WTC11 (cell line): ENCODE results near the gene PPIP5K2. TPM values are rescaled to one million over a fixed set of nuclear protein-coding genes. Genes with fewer than 3 reads are reported as not detected.

Source experiments
- ATAC-seq: fragments of 200-7000 bp; cut with Tn5 transposase; 2 replicates; pipeline ENCODE4 v1.10.0; 2021; ENCODE audit warnings: mild to moderate bottlenecking, moderate library complexity
- CTCF ChIA-PET: fragments of 300-600 bp; sonication (Branson Sonifier 250); formaldehyde crosslinking; loops from one replicate; lab custom pipeline; 2021; ENCODE audit warnings: antibody characterized with exemption; lab: Charles Lee
- POLR2A ChIA-PET: fragments of 350-600 bp; sonication (Branson Sonifier 250); formaldehyde crosslinking; loops from one replicate; lab custom pipeline; 2021; ENCODE audit warnings: antibody characterized with exemption; lab: Charles Lee
- DNase-seq: peaks from one replicate; pipeline ENCODE4 v3.0.0; 2021; ENCODE audit warnings: low spot score
- H3K27ac Mint-ChIP-seq: 2 replicates; pipeline ENCODE4 v1.8.0; 2021; ENCODE audit warnings: mixed read lengths
- H3K27me3 Mint-ChIP-seq: 2 replicates; pipeline ENCODE4 v1.8.0; 2021; ENCODE audit warnings: low read depth, mild to moderate bottlenecking, moderate library complexity, mixed read lengths
- H3K36me3 Mint-ChIP-seq: 2 replicates; pipeline ENCODE4 v1.8.0; 2021; ENCODE audit warnings: mixed read lengths
- H3K4me1 Mint-ChIP-seq: 2 replicates; pipeline ENCODE4 v1.8.0; 2022; ENCODE audit warnings: mixed read lengths
- H3K4me3 Mint-ChIP-seq: 2 replicates; pipeline ENCODE4 v1.8.0; 2021; ENCODE audit warnings: mild to moderate bottlenecking, moderate library complexity, mixed read lengths
- H3K9me3 Mint-ChIP-seq: 2 replicates; pipeline ENCODE4 v1.8.0; 2021; ENCODE audit warnings: mixed read lengths
- ESRRA ChIP-seq: sonication (generic); formaldehyde crosslinking; IDR thresholded peaks from 2 replicates; pipeline ENCODE4 v1.8.1; 2022; ENCODE audit warnings: mild to moderate bottlenecking, missing genetic modification reagents, borderline replicate concordance
- FOXK1 ChIP-seq: sonication (generic); formaldehyde crosslinking; IDR thresholded peaks from 2 replicates; pipeline ENCODE4 v1.8.0; 2022; ENCODE audit warnings: mild to moderate bottlenecking, moderate library complexity, missing genetic modification reagents
- GRHL2 ChIP-seq: fragments of 250-450 bp; sonication (Bioruptor Pico); IDR thresholded peaks from 2 replicates; pipeline ENCODE4 v1.8.0; 2022; ENCODE audit warnings: mild to moderate bottlenecking, moderate library complexity; ENCODE audit not compliant: insufficient replicate concordance, severe bottlenecking
- JAZF1 ChIP-seq: fragments of 250-450 bp; sonication (Bioruptor Pico); IDR thresholded peaks from 2 replicates; pipeline ENCODE4 v1.9.0; 2021; ENCODE audit warnings: moderate library complexity, mild to moderate bottlenecking, inconsistent platforms
- KAT7 ChIP-seq: sonication (generic); formaldehyde crosslinking; IDR thresholded peaks from 2 replicates; pipeline ENCODE4 v1.8.1; 2023; ENCODE audit warnings: missing genetic modification reagents, mild to moderate bottlenecking, borderline replicate concordance
- NR3C1 ChIP-seq: sonication (generic); formaldehyde crosslinking; conservative IDR thresholded peaks from 2 replicates; pipeline ENCODE4 v1.8.1; 2023; ENCODE audit warnings: low read depth, mild to moderate bottlenecking, missing genetic modification reagents
- SMAD3 ChIP-seq: sonication (generic); formaldehyde crosslinking; IDR thresholded peaks from 2 replicates; pipeline ENCODE4 v1.8.0; 2022; ENCODE audit warnings: missing genetic modification reagents, mild to moderate bottlenecking, borderline replicate concordance
- ZNF263 ChIP-seq: sonication (generic); formaldehyde crosslinking; IDR thresholded peaks from 2 replicates; pipeline ENCODE4 v1.8.1; 2022; ENCODE audit warnings: low read depth, mild to moderate bottlenecking, moderate library complexity, missing genetic modification reagents
- total RNA-seq: library from RNA; stranded (reverse); gene quantifications from 3 replicates; pipeline ENCODE4 v1.2.3, GENCODE V29; 2021
- TF ChIP-seq, protein P1 (sequence below): sonication (generic); formaldehyde crosslinking; IDR thresholded peaks from 2 replicates; pipeline ENCODE4 v1.8.1; 2023; ENCODE audit warnings: mild to moderate bottlenecking, missing genetic modification reagents, borderline replicate concordance
- TF ChIP-seq, protein P2 (sequence below): fragments of 250-450 bp; sonication (Bioruptor Pico); IDR thresholded peaks from 2 replicates; pipeline ENCODE4 v1.9.0; 2021; ENCODE audit warnings: mild to moderate bottlenecking
- TF ChIP-seq, protein P3 (sequence below): sonication (generic); formaldehyde crosslinking; IDR thresholded peaks from 2 replicates; pipeline ENCODE4 v1.8.0; 2022; ENCODE audit warnings: mild to moderate bottlenecking, missing genetic modification reagents
- TF ChIP-seq, protein P4 (sequence below): fragments of 250-450 bp; sonication (Bioruptor Pico); IDR thresholded peaks from 2 replicates; pipeline ENCODE4 v1.9.0; 2021; ENCODE audit warnings: moderate library complexity, mild to moderate bottlenecking, inconsistent platforms, borderline replicate concordance
- TF ChIP-seq, protein P5 (sequence below): sonication (generic); formaldehyde crosslinking; IDR thresholded peaks from 2 replicates; pipeline ENCODE4 v1.8.1; 2022; ENCODE audit warnings: low read depth, missing genetic modification reagents, borderline replicate concordance
- TF ChIP-seq, protein P6 (sequence below): sonication (generic); formaldehyde crosslinking; IDR thresholded peaks from 2 replicates; pipeline ENCODE4 v1.8.0; 2022; ENCODE audit warnings: mild to moderate bottlenecking, missing genetic modification reagents
- TF ChIP-seq, protein P7 (sequence below): sonication (generic); formaldehyde crosslinking; IDR thresholded peaks from 2 replicates; pipeline ENCODE4 v1.8.0; 2023; ENCODE audit warnings: missing genetic modification reagents
- TF ChIP-seq, protein P8 (sequence below): sonication (generic); formaldehyde crosslinking; IDR thresholded peaks from 2 replicates; pipeline ENCODE4 v1.8.1; 2023; ENCODE audit warnings: mild to moderate bottlenecking, moderate library complexity, missing genetic modification reagents
- TF ChIP-seq, protein P9 (sequence below): sonication (generic); formaldehyde crosslinking; IDR thresholded peaks from 2 replicates; pipeline ENCODE4 v1.8.1; 2022; ENCODE audit warnings: low read depth, mild to moderate bottlenecking, moderate library complexity, missing genetic modification reagents, borderline replicate concordance

Gene PPIP5K2
- total RNA-seq, 1 experiment from 2014 or later = 67.6 TPM

DNA sequence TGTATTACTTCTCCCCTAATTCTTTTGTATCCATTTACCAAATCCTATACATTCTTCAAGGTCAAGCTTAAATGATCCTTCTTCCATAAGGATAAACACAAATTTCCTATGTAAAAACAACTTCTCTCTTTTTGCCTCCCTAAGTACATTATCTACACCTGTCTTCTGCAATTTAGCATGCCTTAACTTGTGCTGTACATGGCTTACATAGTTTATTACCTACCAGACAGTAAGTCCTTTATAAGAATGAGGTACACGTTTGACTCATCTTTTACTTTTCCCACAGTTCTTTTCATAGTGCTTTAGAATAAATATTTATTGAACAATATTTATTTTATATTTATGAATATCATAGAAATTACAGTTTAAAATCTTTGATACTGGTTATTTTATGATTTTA is 33.6 kb upstream of the PPIP5K2 start:
- TF ChIP-seq, protein P1, sequence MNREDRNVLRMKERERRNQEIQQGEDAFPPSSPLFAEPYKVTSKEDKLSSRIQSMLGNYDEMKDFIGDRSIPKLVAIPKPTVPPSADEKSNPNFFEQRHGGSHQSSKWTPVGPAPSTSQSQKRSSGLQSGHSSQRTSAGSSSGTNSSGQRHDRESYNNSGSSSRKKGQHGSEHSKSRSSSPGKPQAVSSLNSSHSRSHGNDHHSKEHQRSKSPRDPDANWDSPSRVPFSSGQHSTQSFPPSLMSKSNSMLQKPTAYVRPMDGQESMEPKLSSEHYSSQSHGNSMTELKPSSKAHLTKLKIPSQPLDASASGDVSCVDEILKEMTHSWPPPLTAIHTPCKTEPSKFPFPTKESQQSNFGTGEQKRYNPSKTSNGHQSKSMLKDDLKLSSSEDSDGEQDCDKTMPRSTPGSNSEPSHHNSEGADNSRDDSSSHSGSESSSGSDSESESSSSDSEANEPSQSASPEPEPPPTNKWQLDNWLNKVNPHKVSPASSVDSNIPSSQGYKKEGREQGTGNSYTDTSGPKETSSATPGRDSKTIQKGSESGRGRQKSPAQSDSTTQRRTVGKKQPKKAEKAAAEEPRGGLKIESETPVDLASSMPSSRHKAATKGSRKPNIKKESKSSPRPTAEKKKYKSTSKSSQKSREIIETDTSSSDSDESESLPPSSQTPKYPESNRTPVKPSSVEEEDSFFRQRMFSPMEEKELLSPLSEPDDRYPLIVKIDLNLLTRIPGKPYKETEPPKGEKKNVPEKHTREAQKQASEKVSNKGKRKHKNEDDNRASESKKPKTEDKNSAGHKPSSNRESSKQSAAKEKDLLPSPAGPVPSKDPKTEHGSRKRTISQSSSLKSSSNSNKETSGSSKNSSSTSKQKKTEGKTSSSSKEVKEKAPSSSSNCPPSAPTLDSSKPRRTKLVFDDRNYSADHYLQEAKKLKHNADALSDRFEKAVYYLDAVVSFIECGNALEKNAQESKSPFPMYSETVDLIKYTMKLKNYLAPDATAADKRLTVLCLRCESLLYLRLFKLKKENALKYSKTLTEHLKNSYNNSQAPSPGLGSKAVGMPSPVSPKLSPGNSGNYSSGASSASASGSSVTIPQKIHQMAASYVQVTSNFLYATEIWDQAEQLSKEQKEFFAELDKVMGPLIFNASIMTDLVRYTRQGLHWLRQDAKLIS (CRISPR knock-in tag) = no peak
- H3K27ac Mint-ChIP-seq = no peak overlapping the region
- no peak for DNase-seq
- ChIA-PET POLR2A (no interaction called here), CTCF (no interaction called here)
- H3K9me3 Mint-ChIP-seq = peaks cover 33% of the 10 kb centered on the region
- H3K27me3 Mint-ChIP-seq = no peaks in the 10 kb centered on the region; the same call in 1 of the 2 replicates
- peaks cover 43% of the 10 kb centered on the region for H3K36me3 Mint-ChIP-seq
- no peak overlapping the region for H3K4me3 Mint-ChIP-seq
- ATAC-seq = no peak
- no peaks in the 10 kb centered on the region for H3K4me1 Mint-ChIP-seq

DNA sequence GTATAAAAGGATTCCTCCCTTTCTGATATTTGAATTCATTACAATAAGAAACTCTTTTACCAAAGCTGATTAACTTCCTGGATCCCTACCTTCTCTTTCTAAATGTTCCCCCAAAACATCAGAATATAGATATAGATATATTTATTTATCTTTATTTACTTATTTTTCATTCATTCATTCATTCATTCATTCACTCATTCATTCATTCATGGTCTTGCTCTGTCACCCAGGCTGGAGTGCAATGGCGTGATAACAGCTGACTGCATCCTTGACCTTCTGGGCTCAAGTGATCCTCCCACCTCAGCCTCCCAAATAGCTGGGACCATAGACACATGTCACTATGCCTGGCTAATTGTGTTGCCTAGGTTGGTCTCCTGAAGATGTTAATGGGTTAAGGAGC is 30.8 kb upstream of the PPIP5K2 start:
- ATAC-seq = no peak
- TF ChIP-seq SMAD3 (no peak), JAZF1 (CRISPR knock-in tag) (no peak), NR3C1 (no peak)
- TF ChIP-seq, protein P2, sequence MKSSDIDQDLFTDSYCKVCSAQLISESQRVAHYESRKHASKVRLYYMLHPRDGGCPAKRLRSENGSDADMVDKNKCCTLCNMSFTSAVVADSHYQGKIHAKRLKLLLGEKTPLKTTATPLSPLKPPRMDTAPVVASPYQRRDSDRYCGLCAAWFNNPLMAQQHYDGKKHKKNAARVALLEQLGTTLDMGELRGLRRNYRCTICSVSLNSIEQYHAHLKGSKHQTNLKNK (CRISPR knock-in tag) = no peak
- TF ChIP-seq, protein P3, sequence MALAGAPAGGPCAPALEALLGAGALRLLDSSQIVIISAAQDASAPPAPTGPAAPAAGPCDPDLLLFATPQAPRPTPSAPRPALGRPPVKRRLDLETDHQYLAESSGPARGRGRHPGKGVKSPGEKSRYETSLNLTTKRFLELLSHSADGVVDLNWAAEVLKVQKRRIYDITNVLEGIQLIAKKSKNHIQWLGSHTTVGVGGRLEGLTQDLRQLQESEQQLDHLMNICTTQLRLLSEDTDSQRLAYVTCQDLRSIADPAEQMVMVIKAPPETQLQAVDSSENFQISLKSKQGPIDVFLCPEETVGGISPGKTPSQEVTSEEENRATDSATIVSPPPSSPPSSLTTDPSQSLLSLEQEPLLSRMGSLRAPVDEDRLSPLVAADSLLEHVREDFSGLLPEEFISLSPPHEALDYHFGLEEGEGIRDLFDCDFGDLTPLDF (CRISPR knock-in tag) = no peak
- Mint-ChIP-seq H3K27me3 (no peaks in the 10 kb centered on the region), H3K9me3 (peaks cover 6% of the 10 kb centered on the region), H3K4me1 (no peaks in the 10 kb centered on the region), H3K36me3 (peaks cover 24% of the 10 kb centered on the region), H3K27ac (no peak overlapping the region), H3K4me3 (no peak overlapping the region)
- no peak for DNase-seq
- POLR2A ChIA-PET = no interaction called here
- CTCF ChIA-PET = no interaction called here

DNA sequence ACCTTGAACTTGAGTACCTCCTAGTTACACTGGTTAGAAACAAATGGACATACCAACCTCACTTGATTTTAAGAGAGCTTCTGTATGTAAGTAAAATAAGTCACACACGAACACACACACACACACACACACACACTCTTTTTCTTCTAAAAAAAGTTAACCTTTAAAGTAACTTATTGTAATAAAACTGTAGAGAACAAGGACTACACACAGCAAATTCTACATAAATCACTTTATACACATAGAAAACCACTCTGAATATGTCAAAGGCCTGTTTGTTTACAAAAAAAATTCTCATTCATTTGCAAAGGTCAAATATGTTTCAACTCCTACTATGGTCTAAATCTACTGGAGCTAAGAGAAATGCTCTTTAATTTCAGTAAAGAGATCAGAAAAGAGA is 29.3 kb upstream of the PPIP5K2 start:
- ATAC-seq (no peak), DNase-seq (no peak)
- Mint-ChIP-seq H3K4me1 (no peaks in the 10 kb centered on the region), H3K27ac (no peak overlapping the region), H3K9me3 (no peaks in the 10 kb centered on the region), H3K36me3 (peaks cover 10% of the 10 kb centered on the region), H3K27me3 (no peaks in the 10 kb centered on the region), H3K4me3 (no peak overlapping the region)
- ChIA-PET CTCF (no interaction called here), POLR2A (no interaction called here)
- no peak for TF ChIP-seq ESRRA (CRISPR knock-in tag)
- TF ChIP-seq KAT7 (CRISPR knock-in tag) = no peak
- TF ChIP-seq, protein P4, sequence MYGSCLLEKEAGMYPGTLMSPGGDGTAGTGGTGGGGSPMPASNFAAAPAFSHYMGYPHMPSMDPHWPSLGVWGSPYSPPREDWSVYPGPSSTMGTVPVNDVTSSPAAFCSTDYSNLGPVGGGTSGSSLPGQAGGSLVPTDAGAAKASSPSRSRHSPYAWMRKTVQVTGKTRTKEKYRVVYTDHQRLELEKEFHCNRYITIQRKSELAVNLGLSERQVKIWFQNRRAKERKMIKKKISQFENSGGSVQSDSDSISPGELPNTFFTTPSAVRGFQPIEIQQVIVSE = no peak
- TF ChIP-seq, protein P5, sequence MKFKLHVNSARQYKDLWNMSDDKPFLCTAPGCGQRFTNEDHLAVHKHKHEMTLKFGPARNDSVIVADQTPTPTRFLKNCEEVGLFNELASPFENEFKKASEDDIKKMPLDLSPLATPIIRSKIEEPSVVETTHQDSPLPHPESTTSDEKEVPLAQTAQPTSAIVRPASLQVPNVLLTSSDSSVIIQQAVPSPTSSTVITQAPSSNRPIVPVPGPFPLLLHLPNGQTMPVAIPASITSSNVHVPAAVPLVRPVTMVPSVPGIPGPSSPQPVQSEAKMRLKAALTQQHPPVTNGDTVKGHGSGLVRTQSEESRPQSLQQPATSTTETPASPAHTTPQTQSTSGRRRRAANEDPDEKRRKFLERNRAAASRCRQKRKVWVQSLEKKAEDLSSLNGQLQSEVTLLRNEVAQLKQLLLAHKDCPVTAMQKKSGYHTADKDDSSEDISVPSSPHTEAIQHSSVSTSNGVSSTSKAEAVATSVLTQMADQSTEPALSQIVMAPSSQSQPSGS = no peak
- TF ChIP-seq, protein P6, sequence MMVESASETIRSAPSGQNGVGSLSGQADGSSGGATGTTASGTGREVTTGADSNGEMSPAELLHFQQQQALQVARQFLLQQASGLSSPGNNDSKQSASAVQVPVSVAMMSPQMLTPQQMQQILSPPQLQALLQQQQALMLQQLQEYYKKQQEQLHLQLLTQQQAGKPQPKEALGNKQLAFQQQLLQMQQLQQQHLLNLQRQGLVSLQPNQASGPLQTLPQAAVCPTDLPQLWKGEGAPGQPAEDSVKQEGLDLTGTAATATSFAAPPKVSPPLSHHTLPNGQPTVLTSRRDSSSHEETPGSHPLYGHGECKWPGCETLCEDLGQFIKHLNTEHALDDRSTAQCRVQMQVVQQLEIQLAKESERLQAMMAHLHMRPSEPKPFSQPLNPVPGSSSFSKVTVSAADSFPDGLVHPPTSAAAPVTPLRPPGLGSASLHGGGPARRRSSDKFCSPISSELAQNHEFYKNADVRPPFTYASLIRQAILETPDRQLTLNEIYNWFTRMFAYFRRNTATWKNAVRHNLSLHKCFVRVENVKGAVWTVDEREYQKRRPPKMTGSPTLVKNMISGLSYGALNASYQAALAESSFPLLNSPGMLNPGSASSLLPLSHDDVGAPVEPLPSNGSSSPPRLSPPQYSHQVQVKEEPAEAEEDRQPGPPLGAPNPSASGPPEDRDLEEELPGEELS = no peak
- TF ChIP-seq, protein P7, sequence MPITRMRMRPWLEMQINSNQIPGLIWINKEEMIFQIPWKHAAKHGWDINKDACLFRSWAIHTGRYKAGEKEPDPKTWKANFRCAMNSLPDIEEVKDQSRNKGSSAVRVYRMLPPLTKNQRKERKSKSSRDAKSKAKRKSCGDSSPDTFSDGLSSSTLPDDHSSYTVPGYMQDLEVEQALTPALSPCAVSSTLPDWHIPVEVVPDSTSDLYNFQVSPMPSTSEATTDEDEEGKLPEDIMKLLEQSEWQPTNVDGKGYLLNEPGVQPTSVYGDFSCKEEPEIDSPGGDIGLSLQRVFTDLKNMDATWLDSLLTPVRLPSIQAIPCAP (CRISPR knock-in tag) = no peak
- TF ChIP-seq, protein P8, sequence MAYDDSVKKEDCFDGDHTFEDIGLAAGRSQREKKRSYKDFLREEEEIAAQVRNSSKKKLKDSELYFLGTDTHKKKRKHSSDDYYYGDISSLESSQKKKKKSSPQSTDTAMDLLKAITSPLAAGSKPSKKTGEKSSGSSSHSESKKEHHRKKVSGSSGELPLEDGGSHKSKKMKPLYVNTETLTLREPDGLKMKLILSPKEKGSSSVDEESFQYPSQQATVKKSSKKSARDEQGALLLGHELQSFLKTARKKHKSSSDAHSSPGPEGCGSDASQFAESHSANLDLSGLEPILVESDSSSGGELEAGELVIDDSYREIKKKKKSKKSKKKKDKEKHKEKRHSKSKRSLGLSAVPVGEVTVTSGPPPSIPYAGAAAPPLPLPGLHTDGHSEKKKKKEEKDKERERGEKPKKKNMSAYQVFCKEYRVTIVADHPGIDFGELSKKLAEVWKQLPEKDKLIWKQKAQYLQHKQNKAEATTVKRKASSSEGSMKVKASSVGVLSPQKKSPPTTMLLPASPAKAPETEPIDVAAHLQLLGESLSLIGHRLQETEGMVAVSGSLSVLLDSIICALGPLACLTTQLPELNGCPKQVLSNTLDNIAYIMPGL (CRISPR knock-in tag) = no peak
- no peak for TF ChIP-seq FOXK1
- TF ChIP-seq GRHL2 (CRISPR knock-in tag) = no peak
- TF ChIP-seq, protein P9, sequence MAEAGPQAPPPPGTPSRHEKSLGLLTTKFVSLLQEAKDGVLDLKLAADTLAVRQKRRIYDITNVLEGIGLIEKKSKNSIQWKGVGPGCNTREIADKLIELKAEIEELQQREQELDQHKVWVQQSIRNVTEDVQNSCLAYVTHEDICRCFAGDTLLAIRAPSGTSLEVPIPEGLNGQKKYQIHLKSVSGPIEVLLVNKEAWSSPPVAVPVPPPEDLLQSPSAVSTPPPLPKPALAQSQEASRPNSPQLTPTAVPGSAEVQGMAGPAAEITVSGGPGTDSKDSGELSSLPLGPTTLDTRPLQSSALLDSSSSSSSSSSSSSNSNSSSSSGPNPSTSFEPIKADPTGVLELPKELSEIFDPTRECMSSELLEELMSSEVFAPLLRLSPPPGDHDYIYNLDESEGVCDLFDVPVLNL (CRISPR knock-in tag) = no peak
- TF ChIP-seq ZNF263 (CRISPR knock-in tag) = no peak
